GM19099 (cell line): ENCODE data around the gene C13orf46.

ENCODE experiments used
- POLR2A ChIP-seq: IDR thresholded peaks from 3 replicates; pipeline ENCODE4 v1.6.1; 2011; ENCODE audit warnings: low read depth; ENCODE audit not compliant: insufficient read length; ENCODE audit errors: extremely low read depth

C13orf46 gene

DNA sequence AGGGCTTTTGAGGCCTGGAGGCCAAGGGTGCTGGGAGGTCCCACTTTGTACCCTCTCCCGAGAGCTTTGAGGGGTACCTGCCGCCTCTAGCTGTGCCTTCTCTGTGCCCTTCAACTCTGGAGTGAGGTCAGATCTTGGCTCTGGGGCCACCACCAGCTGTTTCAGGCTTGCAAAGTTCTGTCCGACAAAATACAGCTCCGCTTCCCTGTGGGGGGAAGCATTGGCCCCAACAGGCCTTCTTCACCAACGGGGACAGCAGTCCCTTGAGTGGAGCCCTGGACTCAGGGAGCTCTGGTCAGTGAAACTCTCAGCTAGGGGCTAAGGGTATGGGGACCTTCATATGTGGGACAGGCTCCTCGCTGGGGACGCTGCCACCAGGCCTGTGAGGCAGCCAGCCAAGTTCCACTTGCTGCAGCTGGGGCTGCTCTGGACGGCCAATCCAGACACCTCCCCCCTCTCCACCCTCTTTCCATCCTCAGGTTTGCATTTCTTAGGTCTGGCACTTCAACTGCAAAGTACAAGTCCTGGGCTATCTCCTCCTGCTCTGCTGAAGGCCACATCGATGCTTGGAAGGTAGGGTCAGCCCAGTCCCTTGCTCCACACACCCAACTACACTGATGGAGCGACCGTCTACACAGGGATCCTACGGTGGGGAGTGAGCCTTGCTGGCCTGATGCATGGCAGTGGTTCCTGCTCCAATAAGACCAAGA is 46.8 kb downstream of the C13orf46 start:
- TF ChIP-seq POLR2A: no peak

DNA sequence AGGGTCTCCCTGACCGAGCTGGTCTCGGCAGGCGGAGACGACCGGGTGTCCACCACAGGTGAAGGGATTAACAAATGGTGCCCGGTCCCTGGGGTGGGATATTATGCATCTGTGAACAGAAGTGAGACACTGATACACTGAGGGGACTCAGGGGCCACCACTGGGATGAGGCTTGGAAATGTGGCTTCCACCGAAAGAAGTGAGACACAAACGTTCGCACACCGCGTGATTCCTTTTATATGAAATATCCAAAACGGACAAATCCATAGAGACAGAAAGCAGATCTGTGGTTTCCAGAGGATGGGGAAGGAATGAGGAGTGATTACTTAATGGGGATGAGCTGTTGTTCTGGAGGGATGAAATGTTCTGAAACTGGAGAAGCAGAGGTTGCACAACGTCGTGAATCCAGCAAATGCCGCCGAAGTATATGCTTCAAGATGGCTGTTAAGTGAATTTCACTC is 47.5 kb downstream of the C13orf46 start:
- no peak for TF ChIP-seq POLR2A

DNA sequence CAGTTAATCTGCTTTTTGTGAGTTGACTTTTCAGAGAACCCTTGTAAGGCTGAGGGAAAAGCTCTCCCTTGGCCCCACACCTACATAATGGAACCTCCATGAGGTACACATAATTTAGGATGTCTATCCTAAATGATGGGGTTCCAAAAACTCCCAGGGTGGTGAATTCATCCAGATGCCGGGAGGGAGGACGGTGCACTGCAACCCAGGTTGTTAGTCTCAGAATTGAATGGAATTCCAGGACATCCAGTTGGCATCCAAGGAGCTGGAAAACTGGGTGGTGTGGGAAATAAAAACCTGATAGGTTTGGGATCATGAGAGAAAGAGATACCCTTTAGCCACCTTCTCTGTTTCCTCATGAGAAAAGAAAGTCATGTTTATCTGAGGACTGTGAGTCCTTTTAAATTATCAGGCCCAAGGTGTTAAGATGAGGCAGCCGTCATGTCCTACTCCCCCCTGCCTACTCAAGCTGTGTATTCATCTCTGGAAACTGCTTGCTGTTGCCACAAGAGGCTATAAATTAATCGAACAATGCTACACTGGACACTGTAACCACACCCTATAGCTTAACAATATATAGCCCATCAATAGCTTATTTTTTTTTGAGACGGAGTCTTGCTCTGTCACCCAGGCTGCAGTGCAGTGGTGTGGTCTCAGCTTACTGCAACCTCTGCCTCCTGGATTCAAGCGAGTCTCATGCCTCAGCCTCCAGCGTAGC is 49.5 kb downstream of the C13orf46 start:
- no peak for TF ChIP-seq POLR2A

DNA sequence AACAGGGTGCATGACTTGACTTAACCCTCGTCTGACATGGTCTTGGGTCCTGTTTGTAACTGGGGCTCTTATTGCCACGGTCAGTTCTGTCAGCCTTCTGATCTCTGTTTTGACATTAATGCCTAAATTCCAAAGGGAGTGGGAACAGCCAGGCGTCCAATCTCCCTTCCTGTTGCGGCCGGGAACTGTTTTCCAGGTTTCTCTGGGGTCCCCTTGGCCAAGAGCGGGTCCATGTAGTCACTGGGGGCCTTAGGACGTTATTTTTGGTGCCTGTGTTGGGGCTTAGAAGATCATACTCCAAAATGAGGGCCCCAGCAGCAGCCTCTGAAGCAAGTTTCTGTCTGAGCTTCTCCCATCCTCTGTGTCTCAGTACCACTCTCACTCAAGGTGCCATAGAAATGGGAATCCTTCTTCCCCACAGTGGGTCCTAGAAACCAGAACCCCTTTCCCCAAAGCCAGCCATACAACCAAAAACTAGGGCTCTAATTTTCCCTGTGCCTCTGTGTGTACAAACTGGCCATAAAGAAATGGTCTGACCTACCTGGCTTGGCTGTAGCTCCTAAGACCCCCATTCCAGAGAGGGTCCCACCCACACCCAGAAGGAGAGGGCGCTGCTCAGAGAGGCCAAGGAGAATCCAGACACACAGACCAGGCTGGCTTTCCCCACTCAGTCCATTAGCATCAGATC is 50.4 kb downstream of the C13orf46 start:
- no peak for TF ChIP-seq POLR2A

DNA sequence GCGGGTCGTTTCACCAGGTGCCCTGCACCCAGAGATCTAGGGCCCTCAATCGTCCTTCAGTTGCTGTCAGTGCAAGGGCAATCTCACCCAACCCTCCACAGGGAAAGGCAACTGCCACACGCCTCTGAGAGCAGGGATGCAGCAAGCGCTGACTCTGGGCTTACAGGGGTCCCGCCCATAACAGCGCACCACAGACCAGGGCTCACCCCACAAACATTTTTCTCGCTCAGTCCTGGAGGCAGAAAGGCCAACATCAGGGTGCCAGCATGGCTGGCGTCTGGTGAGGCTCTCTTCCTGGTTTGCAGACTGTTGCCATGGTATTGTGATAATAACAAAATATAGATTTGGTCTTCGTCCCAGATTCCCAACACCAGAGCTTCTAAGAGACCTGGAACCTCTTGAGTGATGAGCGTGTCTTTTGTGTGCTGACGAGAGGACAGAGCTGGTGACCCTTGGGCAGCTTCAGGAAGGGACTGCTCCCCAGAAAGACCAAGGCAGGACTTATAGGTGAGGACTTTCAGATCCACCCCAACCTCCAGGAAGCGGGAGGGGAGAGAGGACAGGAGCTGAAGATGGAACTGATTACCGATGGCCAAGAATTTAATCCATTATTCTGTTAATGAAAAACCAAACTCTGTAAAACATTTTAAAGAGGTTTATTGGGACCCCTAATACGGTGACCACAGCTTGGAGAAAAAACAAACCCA is 51.3 kb downstream of the C13orf46 start:
- TF ChIP-seq POLR2A: no peak

DNA sequence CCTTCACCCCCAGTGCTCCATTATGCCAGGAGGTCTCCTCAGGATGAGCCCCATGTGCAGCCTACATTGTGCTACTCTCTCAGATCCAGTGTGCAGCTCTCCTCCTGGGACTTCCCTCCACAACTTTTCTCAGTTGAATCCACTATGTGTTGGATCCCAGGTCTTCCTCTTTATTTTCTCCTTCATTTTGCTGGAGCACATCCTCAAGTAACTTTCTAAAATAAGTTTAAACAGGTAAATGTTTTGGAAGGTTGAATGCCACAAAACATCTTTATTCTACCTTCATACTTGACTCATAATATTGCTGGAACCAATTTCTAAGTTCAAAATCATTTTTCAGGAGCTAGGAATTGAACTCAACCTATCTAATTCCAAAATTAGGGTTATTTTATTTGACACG is 52.1 kb downstream of the C13orf46 start:
- TF ChIP-seq POLR2A: no peak

DNA sequence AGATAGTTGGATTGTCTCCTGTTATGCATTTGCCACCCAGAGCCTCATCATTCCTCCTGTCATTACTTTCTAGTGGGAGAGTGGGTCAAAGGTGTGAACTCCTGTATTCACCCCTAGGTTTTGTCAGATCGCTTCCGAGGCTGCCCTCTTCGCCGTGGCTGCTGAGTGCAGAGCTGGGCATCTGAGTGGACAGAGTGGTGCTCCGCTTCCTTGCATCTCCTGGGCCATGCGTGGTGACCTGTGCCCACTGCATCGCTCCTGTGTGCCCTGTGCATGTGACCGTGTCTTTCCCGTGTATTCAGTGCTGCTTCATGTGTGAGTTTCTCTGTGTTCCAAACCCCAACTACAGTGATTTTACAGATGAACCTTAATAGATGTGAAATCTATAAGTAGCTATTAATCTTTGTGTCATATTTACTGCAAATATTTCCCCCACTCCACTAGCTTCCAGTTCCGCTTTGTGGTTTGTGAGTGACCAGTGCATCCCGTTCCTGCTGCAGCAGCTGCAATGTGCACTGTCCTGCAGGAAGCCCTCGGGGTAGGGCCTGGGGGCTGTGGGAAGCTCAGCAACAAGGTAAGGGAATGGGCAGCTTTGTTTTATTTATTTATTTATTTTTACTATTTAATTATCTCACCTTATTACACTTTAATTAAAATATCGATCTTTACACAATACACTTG is 53.1 kb downstream of the C13orf46 start:
- TF ChIP-seq POLR2A: no peak

DNA sequence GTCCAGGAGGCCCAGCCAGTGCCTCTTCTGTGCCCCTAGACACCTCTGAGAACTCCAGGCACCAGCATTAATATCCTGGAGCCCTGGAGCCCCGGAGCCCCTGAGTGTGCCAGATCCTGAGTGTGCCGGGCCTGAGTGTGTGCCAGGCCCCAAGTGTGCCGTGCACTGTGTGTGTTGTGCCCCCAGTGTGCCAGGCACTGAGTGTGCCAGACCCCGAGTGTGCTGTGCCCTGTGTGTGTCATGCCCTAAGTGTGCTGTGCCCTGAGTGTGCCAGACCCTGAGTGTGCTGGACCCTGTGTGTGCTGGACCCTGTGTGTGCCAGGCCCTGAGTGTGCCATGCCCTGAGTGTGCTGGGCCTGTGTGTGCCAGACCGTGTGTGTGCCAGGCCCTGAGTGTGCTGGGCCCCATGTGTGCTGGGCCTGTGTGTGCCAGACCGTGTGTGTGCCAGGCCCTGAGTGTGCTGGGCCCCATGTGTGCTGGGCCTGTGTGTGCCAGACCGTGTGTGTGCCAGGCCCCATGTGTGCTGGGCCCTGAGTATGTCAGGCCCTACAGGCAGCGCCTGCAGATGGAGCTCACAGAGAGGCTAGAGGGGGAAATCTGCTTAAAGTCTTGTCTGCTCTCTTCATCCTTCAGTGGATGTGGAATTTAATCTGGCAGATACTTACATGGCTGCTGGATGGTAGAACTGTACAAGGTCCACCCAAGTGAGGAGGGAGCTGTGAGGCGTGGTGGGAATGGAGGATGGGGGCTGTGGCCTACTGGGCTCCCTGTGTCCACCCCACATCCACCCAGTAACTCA is 53.9 kb downstream of the C13orf46 start:
- TF ChIP-seq POLR2A: no peak

DNA sequence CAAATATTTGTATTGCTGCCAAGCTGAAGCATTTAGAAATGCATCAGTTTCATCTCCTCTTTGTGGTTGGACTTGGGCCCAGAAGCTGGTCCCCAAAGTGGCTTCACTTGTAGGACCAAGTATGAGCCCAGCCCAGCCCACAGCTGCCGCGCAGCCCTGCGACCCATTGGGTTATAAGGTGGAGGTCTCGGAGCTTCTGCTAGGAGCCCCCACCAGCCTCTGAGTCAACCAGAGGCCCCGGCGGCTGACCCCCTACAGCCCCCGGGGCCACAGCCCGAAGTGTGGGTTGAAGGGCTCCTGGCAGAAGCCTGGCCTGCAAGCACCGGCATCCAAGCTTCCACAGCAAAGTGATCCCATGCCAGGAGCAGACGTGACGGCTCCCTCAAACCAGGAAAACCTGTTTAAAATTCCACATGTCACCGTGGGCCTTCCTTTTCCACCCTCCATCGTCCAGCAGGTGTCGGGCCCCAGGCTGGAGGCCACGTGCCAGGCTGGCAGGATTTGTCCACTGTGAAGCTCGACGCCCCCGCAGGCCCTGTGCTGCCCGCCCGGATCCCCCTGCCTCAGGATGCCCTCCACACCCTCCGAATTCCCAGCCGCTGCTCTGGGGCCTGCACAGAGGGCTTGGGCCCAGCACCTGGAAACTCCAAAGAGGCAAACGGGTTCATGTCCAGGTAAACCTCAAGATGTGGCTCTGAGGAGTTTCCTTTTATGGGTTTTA is 54.7 kb downstream of the C13orf46 start:
- no peak for TF ChIP-seq POLR2A

DNA sequence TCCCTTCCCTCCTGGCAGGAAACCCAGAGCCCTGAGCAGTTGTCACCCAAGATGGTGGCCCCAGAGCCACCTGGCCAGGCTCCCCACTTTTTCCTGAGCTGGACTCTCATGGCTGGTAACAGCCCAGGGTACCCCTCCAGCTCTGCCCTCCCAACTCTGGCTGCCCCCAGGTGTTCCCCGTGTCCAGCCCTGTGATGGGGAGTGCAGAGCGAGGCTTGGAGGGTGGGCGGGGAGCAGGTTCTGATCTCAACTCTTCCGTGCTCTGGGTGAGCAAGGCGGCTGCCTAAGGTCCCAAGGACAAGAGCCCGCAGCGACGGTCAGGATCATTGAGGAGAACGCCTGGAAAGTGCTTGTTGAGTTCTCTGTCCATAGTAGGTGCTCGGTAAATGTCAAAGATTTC is 55.3 kb downstream of the C13orf46 start:
- TF ChIP-seq POLR2A: no peak

DNA sequence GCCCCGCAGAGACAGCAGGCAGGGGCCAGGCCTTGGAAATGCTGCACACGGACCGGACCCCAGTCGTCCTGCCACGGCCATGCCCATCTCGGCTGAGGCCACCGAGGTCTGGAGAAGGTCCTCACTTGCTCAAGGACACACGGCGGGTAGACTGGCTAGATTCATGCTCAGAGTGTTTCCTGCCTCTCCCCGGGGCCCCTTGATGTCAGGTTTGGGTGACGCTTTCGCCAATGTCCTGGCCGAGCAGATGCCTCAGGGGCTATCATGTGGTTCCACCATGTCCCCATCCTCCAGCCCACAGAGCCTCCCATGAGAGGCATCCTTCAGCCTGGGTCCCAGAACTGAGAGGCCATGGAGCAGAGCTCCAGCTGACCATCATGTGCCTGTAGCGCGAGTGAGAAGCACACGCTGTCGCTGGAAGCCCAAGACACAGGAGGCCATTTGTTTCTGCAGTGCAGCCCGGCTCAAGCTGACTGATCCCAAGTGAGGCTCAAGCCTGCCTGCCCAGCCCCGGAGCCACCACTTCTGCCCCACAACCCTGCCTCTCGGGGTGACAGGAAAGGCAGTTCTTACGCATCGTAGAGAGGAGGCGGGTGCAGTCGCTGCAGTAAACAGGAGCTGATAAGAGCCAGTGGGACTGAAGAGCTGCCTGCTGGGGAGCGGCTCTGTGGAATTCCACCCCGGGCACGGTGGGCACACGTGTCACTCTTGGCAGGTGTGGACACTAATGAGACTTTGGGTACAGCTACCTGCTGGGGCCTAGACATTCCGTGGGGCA is 56.1 kb downstream of the C13orf46 start:
- no peak for TF ChIP-seq POLR2A

DNA sequence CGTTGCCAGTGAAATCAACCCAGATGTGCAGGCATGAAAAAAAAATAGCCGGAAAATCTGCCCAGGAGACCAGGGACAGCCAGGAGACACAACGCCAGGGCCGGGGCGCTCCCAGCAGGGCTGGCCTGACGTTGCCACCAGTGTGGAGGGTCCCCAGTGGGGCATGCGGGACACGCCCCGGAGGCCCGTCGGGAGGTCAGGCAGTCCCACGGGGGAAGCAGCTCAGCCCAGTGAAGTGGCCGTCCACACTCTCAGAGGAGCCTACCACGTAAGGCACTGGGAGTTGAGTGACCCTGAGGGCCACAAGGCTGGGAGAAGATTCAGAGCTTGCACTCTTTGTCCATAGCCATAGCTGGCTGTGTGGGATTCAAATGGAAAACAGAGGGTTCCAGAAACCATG is 56.8 kb downstream of the C13orf46 start:
- TF ChIP-seq POLR2A: no peak
